Raji (cell line): ENCODE measurements around the gene PCBP2.

ENCODE experiments used
- POLR2A ChIP-seq: IDR thresholded peaks from 2 replicates; pipeline ENCODE4 v1.6.1; 2011; ENCODE audit warnings: low read depth, low read length, control low read depth; ENCODE audit not compliant: insufficient read depth

The PCBP2 gene

GRCh38 chr12:53513712-53514410, 62.0 kb downstream of the PCBP2 start:
- TF ChIP-seq POLR2A = no peak

- TF ChIP-seq POLR2A = no peak
Observed at GRCh38 chr12:53514628-53515290, 62.9 kb downstream of the PCBP2 start.

GRCh38 chr12:53515291-53515680, 63.4 kb downstream of the PCBP2 start:
- TF ChIP-seq POLR2A = no peak

GRCh38 chr12:53516758-53517455, 65.0 kb downstream of the PCBP2 start:
- no peak for TF ChIP-seq POLR2A

GRCh38 chr12:53518381-53518780, 66.5 kb downstream of the PCBP2 start:
- TF ChIP-seq POLR2A = no peak

- no peak for TF ChIP-seq POLR2A
Observed at GRCh38 chr12:53523131-53523530, 71.2 kb downstream of the PCBP2 start.

- no peak for TF ChIP-seq POLR2A
Observed at GRCh38 chr12:53524476-53524875, 72.6 kb downstream of the PCBP2 start.

GRCh38 chr12:53530061-53530460, 78.2 kb downstream of the PCBP2 start:
- TF ChIP-seq POLR2A = no peak
